ENCODE measurements around the gene UBR2. TPM values are rescaled to one million over a fixed set of nuclear protein-coding genes. Genes with fewer than 3 reads are reported as not detected.

Gene UBR2
- total and polyA plus RNA-seq, 7 donors = 9.4 to 40.2 (median 33.6) TPM

- Histone ChIP-seq H3K4me1 (no peaks in the 10 kb centered on the region), H3K4me3 (no peak overlapping the region), H3K36me3 (ENCODE audit: insufficient read depth in 1 of 2, low read depth in 1 of 2) (peaks cover 7 to 15% of the 10 kb centered on the region in 2 donors), H3K9me3 (no peaks in the 10 kb centered on the region), H3K27ac (no peak overlapping the region), H3K27me3 (ENCODE audit: insufficient read depth in 3 of 3, low read length in 2 of 3) (no peaks in the 10 kb centered on the region)
- no peak for DNase-seq
- ATAC-seq = no peak
- TF ChIP-seq CTCF (IDR thresholded peaks at IDR 0.05) = no peak
- intact Hi-C loops (cut with DNase I) = loop anchor here in 1 of 2 donors (5.0 kb wide), 1 partner anchor 47 kb away; no protein-coding TSS in a partner anchor
Observed at GRCh38 chr6:42624601-42625000, 60.8 kb downstream of the UBR2 start.

GRCh38 chr6:42627044-42627443 is 63.2 kb downstream of the UBR2 start:
- H3K27ac ChIP-seq = no peak overlapping the region
- no peaks in the 10 kb centered on the region for H3K9me3 ChIP-seq
- H3K27me3 ChIP-seq (ENCODE audit: insufficient read depth in 3 of 3, low read length in 2 of 3) = no peaks in the 10 kb centered on the region
- peaks cover 7 to 28% of the 10 kb centered on the region in 2 donors for H3K36me3 ChIP-seq (ENCODE audit: insufficient read depth in 1 of 2, low read depth in 1 of 2)
- no peak for TF ChIP-seq CTCF (IDR thresholded peaks at IDR 0.05)
- peaks cover 3% of the 10 kb centered on the region for H3K4me1 ChIP-seq
- no peak overlapping the region for H3K4me3 ChIP-seq
- WGBS, 3 donors = 92 to 100% (median 95%) methylated on average over 1 of the region's 1 CpG
- no peak for ATAC-seq
- intact Hi-C loops (cut with DNase I) = no loop called here
- no peak for DNase-seq

- intact Hi-C loops (cut with DNase I) = no loop called here
- Histone ChIP-seq H3K36me3 (ENCODE audit: insufficient read depth in 1 of 2, low read depth in 1 of 2) (peaks cover 7 to 35% of the 10 kb centered on the region in 2 donors), H3K4me1 (peaks cover 6% of the 10 kb centered on the region), H3K4me3 (no peak overlapping the region), H3K9me3 (no peaks in the 10 kb centered on the region), H3K27ac (no peak overlapping the region), H3K27me3 (ENCODE audit: insufficient read depth in 3 of 3, low read length in 2 of 3) (no peaks in the 10 kb centered on the region)
- 30 to 52% (median 41%) methylated on average over 1 of the region's 1 CpG for WGBS, 3 donors
- TF ChIP-seq CTCF (IDR thresholded peaks at IDR 0.05) = no peak
- DNase-seq (no peak), ATAC-seq (no peak)
Observed at GRCh38 chr6:42627674-42628073, 63.8 kb downstream of the UBR2 start.

GRCh38 chr6:42628604-42629003 is 64.8 kb downstream of the UBR2 start:
- H3K4me1 ChIP-seq = peaks cover 6% of the 10 kb centered on the region
- H3K4me3 ChIP-seq = no peak overlapping the region
- DNase-seq = no peak
- TF ChIP-seq CTCF (IDR thresholded peaks at IDR 0.05) = no peak
- H3K27me3 ChIP-seq (ENCODE audit: insufficient read depth in 3 of 3, low read length in 2 of 3) = no peaks in the 10 kb centered on the region
- ATAC-seq = no peak
- intact Hi-C loops (cut with DNase I) = no loop called here
- H3K36me3 ChIP-seq (ENCODE audit: insufficient read depth in 1 of 2, low read depth in 1 of 2) = peaks cover 4 to 44% of the 10 kb centered on the region in 2 donors
- 73 to 94% (median 82%) methylated on average over 2 of the region's 2 CpGs for WGBS, 3 donors
- H3K9me3 ChIP-seq = no peaks in the 10 kb centered on the region
- H3K27ac ChIP-seq = no peak overlapping the region

GRCh38 chr6:42629845-42630244 is 66.0 kb downstream of the UBR2 start:
- Histone ChIP-seq H3K27me3 (ENCODE audit: insufficient read depth in 3 of 3, low read length in 2 of 3) (no peaks in the 10 kb centered on the region), H3K9me3 (no peaks in the 10 kb centered on the region), H3K4me3 (no peak overlapping the region), H3K27ac (no peak overlapping the region), H3K4me1 (peaks cover 6% of the 10 kb centered on the region), H3K36me3 (ENCODE audit: insufficient read depth in 1 of 2, low read depth in 1 of 2) (peaks cover 4 to 56% of the 10 kb centered on the region in 2 donors)
- ATAC-seq (no peak), DNase-seq (no peak)
- no peak for TF ChIP-seq CTCF (IDR thresholded peaks at IDR 0.05)
- 87 to 96% (median 91%) methylated on average over 5 of the region's 5 CpGs for WGBS, 3 donors
- intact Hi-C loops (cut with DNase I) = no loop called here
